Measurements from ENCODE around the gene SSH2. TPM values are rescaled to one million over a fixed set of nuclear protein-coding genes. Genes with fewer than 3 reads are reported as not detected.
"Not testable (repeated sequence)": the region's sequence is repeated elsewhere in the genome, so short reads cannot be mapped to it uniquely, and the experiment has no call there.

SSH2 gene
- total and polyA plus RNA-seq, 2 experiments from 2014 or later = 32.4 to 43.2 TPM

DNA sequence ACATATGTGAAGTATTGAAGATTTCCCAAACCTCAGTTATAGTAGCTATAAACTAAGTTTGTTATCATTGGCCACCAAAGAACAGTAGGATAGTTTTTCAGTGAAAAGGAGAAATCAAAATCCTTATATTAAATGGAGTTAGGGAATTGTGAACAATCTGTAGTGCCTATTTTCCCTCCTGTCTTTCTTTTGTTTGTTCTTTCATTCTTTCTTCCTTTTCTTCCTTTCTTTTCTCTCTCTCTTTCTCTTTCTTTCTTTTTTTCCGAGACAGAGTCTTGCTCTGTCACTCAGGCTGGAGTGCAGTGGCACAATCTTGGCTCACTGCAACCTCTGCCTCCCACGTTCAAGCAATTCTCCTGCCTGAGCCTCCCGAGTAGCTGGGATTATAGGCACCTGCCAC is 48.8 kb downstream of the SSH2 start:
- Histone ChIP-seq H3K36me3 (no peaks in the 10 kb centered on the region), H3K4me3 (no peak overlapping the region), H3K27me3 (no peaks in the 10 kb centered on the region), H3K4me1 (ENCODE audit: low read depth) (no peaks in the 10 kb centered on the region), H3K9me3 (ENCODE audit: low read depth) (no peaks in the 10 kb centered on the region), H3K27ac (no peak overlapping the region)
- DNase-seq (ENCODE audit: low read depth in 1 of 2, low spot score in 1 of 2) = no peak
- TF ChIP-seq, protein P1, sequence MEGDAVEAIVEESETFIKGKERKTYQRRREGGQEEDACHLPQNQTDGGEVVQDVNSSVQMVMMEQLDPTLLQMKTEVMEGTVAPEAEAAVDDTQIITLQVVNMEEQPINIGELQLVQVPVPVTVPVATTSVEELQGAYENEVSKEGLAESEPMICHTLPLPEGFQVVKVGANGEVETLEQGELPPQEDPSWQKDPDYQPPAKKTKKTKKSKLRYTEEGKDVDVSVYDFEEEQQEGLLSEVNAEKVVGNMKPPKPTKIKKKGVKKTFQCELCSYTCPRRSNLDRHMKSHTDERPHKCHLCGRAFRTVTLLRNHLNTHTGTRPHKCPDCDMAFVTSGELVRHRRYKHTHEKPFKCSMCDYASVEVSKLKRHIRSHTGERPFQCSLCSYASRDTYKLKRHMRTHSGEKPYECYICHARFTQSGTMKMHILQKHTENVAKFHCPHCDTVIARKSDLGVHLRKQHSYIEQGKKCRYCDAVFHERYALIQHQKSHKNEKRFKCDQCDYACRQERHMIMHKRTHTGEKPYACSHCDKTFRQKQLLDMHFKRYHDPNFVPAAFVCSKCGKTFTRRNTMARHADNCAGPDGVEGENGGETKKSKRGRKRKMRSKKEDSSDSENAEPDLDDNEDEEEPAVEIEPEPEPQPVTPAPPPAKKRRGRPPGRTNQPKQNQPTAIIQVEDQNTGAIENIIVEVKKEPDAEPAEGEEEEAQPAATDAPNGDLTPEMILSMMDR (IDR thresholded peaks at IDR 0.05; ENCODE audit: low read depth, low read length) = no peak

- Histone ChIP-seq H3K9me3 (ENCODE audit: low read depth) (no peaks in the 10 kb centered on the region), H3K27me3 (no peaks in the 10 kb centered on the region), H3K36me3 (no peaks in the 10 kb centered on the region), H3K27ac (no peak overlapping the region), H3K4me3 (no peak overlapping the region), H3K4me1 (ENCODE audit: low read depth) (peaks cover 7% of the 10 kb centered on the region)
- DNase-seq (ENCODE audit: low read depth in 1 of 2, low spot score in 1 of 2) = no peak
- TF ChIP-seq, protein P1 (IDR thresholded peaks at IDR 0.05; ENCODE audit: low read depth, low read length) = no peak
Observed at GRCh38 chr17:29880031-29880430, 50.0 kb downstream of the SSH2 start.

GRCh38 chr17:29874931-29875596 is 55.0 kb downstream of the SSH2 start:
- no peaks in the 10 kb centered on the region for H3K27me3 ChIP-seq
- H3K27ac ChIP-seq = peak overlapping the region; percentile 82
- TF ChIP-seq, protein P1 (IDR thresholded peaks at IDR 0.05; ENCODE audit: low read depth, low read length) = no peak

DNA sequence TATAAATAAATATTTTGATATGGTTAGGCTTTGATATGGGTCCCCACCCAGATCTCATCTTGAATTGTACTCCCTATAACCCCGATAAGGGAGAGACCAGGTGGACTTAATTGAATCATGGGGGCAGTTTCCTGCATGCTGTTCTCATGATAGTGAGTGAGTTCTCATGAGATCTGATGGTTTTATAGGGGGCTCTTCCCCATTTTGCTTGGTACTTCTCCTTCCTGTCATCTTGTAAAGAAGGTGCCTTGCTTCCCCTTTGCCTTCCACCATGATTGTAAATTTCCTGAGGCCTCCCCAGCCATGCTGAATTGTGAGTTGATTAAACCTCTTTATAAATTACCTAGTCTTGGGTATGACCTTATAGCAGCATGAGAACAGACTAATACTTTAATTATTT is 55.7 kb downstream of the SSH2 start:
- not testable (repeated sequence) for H3K4me3 ChIP-seq; DNase-seq (ENCODE audit: low read depth in 1 of 2, low spot score in 1 of 2); H3K27me3 ChIP-seq; H3K9me3 ChIP-seq (ENCODE audit: low read depth); H3K36me3 ChIP-seq
- peaks cover 27% of the 10 kb centered on the region for H3K4me1 ChIP-seq (ENCODE audit: low read depth)
- H3K27ac ChIP-seq = peak overlapping the region; percentile 82

More at GRCh38 chr17:29874931-29875596, 55.0 kb downstream of the SSH2 start:
- Histone ChIP-seq H3K4me3 (no peak overlapping the region), H3K9me3 (ENCODE audit: low read depth) (no peaks in the 10 kb centered on the region), H3K4me1 (ENCODE audit: low read depth) (peaks cover 27% of the 10 kb centered on the region), H3K36me3 (no peaks in the 10 kb centered on the region)
- DNase-seq (ENCODE audit: low read depth in 1 of 2, low spot score in 1 of 2) = no peak

DNA sequence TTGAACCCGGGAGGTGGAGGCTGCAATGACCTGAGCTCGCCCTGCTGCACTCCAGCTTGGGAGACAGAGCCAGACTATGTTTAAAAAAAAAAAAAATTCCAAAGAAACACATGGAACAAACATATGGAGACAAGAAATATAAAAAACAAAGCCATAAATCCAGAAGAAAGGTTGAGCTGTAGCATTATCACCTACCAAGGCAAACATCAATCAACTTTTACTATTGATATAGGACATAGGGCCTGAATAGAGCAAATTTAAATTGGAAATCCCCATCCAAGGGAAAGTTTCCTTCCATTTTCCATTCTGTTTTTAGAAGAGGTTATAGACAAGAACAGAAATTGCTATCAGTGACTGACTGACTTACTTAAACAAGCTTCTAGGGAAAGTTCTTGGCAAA is 56.6 kb downstream of the SSH2 start:
- Histone ChIP-seq H3K27ac (peak overlapping the region; percentile 46), H3K4me1 (ENCODE audit: low read depth) (peaks cover 27% of the 10 kb centered on the region), H3K9me3 (ENCODE audit: low read depth) (no peaks in the 10 kb centered on the region), H3K4me3 (no peak overlapping the region), H3K36me3 (no peaks in the 10 kb centered on the region), H3K27me3 (no peaks in the 10 kb centered on the region)
- DNase-seq (ENCODE audit: low read depth in 1 of 2, low spot score in 1 of 2) = no peak
- TF ChIP-seq, protein P1 (IDR thresholded peaks at IDR 0.05; ENCODE audit: low read depth, low read length) = no peak

DNA sequence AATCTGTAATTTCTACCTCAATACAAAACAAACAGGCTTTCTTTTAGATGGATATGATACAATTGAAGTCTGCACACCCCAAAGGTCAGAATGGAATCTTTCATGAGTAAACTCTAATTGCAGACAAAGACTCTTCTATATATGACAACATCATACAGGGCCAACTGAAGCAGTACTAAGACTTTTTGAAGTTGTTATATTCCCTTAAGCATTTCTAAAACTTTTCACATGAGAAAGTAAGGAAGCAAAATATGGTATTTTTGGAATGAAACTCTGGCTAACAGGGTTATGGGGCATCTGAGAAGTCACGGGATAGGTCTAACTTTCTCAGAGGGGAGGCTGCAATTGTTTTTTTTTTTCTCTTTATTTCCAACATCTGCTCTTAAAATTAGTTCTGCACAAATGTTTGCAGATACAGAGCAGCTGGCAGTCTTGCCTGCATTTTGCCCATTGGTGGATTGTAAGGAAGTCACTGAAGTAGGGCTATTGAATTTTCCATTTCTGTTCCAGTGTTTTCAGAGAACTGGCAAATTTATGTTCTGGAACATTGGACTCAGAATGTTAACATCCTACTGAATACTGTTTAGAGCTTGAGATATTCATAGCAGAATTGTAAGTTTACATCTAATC is 59.1 kb downstream of the SSH2 start:
- TF ChIP-seq, protein P1 (IDR thresholded peaks at IDR 0.05; ENCODE audit: low read depth, low read length) = no peak
- H3K36me3 ChIP-seq = no peaks in the 10 kb centered on the region
- no peak for DNase-seq (ENCODE audit: low read depth in 1 of 2, low spot score in 1 of 2)

More for the DNA sequence above, 59.1 kb downstream of the SSH2 start:
- no peak overlapping the region for H3K27ac ChIP-seq
- no peaks in the 10 kb centered on the region for H3K27me3 ChIP-seq
- H3K4me1 ChIP-seq (ENCODE audit: low read depth) = peaks cover 50% of the 10 kb centered on the region
- H3K4me3 ChIP-seq = no peak overlapping the region
- H3K9me3 ChIP-seq (ENCODE audit: low read depth) = no peaks in the 10 kb centered on the region
